Ovary (tissue), 3 donors: Measurements from ENCODE around the gene PTF1A.

ENCODE experiments used
- CTCF ChIP-seq, 3 donors: fragments of 450-650 bp in 2 of 3; fragments of 200-600 bp in 1 of 3; IDR thresholded peaks; one replicate each; pipeline versions ENCODE4 v1.5.1 to v1.8.0; 2016 to 2022; ENCODE audit warnings: antibody characterized with exemption in 3 of 3, mild to moderate bottlenecking in 1 of 3
- EP300 ChIP-seq: sonication (generic); formaldehyde crosslinking; IDR thresholded peaks from one replicate; pipeline ENCODE4 v1.6.1; 2017; ENCODE audit warnings: antibody characterized with exemption
- donor health status: DM: no; HTN: no; CAD: no.

- no peak for TF ChIP-seq EP300
- TF ChIP-seq CTCF (IDR thresholded peaks at IDR 0.05): no peak
These were observed 3.1 kb downstream of the PTF1A start for GRCh38 chr10:23194966-23195845.
